Activated T-cell treated with anti-CD3 and anti-CD28 coated beads, Interleukin-2, amount 50 U/mL, for 48 hours (primary cell): ENCODE data around the gene FBXO41.

ENCODE experiments used
- DNase-seq, 2 experiments: peaks; one replicate each; pipeline ENCODE4 v3.0.0-alpha.2; 2020

Gene FBXO41

DNA sequence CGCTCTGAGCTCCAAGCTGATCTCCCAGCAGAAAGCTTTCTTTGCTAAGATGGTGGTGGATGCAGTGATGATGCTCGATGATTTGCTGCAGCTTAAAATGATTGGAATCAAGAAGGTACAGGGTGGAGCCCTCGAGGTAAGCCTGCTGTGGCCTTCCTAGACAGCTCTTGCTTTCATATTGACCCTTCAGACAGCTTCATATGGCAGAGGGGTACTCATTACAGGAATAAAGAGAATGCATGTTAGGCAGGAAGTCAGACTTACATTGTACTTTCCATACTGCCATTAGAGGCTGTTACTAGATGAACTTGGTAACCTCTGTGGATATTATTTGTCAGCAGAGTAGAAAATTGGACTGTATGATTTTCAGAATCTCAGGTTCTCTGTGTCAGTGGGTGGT is 39.7 kb downstream of the FBXO41 start:
- no peak for DNase-seq

DNA sequence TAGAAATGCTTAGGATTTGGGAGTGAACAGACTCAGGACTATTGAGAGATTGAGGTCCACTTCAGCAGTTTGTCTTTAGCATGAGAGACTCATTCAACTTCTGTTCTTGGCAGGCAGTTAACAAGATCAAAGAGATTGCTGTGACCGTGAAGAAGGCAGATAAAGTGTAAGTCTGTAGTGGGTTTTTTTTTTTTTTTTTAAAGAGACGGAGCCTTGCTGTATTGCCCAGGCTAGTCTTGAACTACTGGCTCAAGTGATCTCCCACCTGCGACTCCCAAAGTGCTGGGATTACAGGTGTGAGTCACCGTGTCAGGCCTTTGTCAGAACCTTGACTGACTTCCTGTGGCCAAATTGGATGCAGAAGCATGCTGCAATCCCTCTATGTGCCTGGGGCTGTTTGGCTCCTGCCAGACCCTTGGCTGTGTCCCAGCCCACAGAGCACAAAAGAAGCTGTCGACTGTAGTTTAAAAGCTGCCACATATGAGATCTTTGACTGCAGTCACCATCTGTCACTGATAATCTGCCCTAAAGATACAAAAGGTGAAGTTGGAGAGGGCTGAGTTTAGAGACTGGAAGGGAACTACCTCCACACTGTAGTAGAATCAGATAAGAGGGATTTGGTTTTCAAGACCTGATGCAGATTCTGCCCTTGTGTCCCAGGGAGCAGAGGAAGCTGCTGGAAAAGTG is 40.3 kb downstream of the FBXO41 start:
- DNase-seq: no peak

DNA sequence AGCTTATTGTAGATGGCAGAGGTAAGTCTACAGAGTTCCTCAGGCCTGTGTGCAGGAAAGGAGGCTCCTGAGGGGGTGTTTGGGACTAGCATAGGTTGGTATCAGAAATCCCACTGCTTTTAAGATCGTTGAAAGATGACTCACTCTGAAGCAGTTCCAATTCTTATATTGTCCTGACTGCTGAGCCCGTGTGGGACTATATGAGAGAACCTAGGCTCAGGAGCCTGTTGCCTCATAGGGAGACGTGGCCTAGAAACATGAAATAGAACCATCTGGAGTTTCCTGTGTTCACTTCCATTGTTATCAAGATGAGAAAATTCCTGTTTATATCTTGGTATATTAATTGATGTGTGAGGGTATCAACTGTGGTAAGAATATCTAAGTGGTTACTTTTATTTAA is 44.5 kb downstream of the FBXO41 start:
- DNase-seq: no peak

DNA sequence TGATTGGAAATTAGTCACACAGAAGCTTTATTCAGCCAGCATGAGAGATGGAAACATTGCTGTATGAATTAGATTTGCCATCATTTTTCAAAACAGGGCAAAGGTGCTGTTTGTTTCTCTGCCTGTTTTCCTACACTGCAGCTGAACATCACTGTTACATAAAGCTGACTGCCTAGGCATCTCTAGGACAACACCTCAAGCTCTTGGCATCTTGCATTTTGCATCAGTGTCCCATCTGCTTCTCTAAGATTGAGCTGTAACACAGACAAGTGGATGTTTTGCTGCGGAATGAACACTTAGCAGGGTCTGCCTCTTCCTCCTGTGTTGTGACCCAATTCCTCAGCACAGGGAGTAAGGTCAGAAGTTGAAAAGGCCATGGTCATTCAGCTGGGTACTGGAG is 45.3 kb downstream of the FBXO41 start:
- DNase-seq: no peak

- DNase-seq: no peak
These were observed 46.1 kb downstream of the FBXO41 start for GRCh38 chr2:73238149-73238548.

DNA sequence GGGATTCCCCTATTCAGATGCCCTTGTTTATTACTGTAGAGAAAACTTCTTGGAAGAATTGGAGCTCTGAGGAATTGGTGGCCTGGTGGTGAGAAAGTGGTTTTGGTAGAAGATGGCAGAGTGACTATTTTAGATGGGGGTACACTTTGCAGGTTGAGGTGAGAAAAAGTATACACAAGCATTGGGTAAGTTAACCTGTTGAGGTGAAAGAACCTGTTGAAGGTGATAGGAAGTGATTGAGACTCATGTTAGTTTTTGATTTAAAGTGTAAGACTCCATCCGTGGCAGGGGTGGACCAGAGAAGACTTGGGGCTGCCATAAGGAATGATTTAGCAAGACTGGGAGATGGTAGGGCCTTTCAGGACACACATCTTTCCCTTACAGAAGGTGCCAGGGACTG is 47.1 kb downstream of the FBXO41 start:
- DNase-seq: no peak

- DNase-seq: no peak
These were observed 48.8 kb downstream of the FBXO41 start for GRCh38 chr2:73235315-73236028.

GRCh38 chr2:73233932-73234832 is 50.1 kb downstream of the FBXO41 start, which contains the start of gene CCT7:
CCT7 (plus strand) TSS chr2:73234308; CDS start chr2:73234379, 71 bp downstream.
- DNase-seq: peak; percentile 88 to 89

GRCh38 chr2:73233154-73233931 is 50.9 kb downstream of the FBXO41 start, which contains the start of gene PRADC1:
PRADC1 (minus strand) TSS chr2:73233239; CDS start chr2:73233160, 79 bp downstream.
- peak; percentile 92 to 94 for DNase-seq

GRCh38 chr2:73232403-73233153 is 51.7 kb downstream of the FBXO41 start:
- DNase-seq: peak; percentile 61 to 63

GRCh38 chr2:73228631-73229030 is 55.6 kb downstream of the FBXO41 start:
- DNase-seq: no peak

DNA sequence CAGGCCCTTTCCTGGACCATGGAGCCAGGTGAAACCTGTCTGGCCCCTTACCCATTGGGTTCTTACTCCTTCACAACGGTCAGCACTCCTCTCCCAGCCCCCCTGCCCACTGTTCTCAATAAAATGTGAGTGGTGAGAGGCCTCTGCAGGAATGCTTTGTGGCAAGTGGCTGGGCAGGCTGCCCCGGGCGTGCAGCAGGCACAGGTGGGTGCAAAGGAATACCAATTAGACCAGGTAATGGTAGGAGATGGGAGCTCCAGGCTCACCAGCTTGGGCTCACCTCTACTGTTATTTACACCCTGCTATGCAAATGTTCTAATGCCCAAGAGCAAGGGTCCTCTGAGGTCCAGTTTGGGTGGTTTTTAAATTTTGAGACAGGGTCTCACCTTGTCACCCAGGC is 57.2 kb downstream of the FBXO41 start:
- DNase-seq: no peak

GRCh38 chr2:73225513-73226360 is 58.5 kb downstream of the FBXO41 start:
- DNase-seq: no peak

DNA sequence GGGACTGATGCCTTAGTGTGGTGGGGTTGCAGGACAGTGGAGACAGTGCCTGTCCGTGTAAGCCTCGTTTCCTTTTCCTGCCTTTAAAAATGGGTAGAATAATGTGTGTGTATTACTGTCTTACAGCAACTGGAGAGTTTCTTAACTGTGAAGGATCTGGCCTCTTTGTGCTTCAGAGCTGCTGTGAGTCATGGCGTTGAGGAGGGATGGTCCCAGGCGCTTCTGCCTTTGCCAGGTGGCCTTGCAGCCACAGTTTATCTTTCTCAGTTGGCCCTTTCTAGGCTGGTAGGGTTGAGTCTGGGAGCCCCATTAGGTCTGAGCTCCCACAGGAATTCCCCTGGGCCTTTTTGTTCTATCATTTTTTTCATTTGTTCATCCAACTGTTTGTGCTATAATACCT is 60.5 kb downstream of the FBXO41 start:
- DNase-seq: no peak

GRCh38 chr2:73218298-73218697 is 66.0 kb downstream of the FBXO41 start:
- no peak for DNase-seq

DNA sequence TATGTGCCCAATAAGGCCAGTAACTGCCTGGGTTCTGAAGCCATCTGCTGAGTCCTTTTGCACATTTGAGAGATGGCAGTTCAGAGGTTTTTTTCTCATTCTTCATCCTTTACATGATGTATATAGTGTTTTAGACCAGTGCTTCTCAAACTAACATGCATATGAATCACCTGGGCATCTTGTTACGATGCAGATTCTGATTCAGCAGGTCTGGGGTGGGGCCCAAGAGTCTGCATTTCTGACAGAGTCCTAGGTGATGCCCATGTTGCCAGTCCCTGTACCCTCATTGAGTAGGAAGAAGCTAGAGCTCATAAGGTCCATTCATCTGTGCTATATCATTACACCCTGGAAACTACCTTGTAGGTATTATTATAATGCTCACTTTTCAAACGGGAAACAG is 66.5 kb downstream of the FBXO41 start:
- no peak for DNase-seq

- DNase-seq: no peak
These were observed 67.1 kb downstream of the FBXO41 start for GRCh38 chr2:73217160-73217559.

DNA sequence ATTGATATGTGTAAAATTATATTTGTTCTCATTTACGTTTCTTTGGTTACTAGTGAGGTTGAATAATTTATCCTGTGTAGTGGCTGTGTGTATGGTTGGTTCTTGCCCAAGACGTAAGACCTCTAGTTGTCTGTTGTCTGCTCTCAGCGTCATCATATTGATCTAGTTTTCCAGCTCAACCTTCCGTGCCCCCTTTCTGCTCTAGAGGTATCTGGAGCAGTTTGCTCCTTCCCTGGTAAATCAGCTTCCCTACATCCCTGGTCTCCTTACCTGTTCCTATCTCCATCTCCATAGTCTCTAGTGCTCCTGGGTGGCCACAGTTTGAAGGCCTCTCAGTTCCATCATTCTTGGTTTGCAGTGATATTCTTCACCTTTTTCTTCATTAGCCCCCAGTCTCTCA is 69.0 kb downstream of the FBXO41 start:
- no peak for DNase-seq

DNA sequence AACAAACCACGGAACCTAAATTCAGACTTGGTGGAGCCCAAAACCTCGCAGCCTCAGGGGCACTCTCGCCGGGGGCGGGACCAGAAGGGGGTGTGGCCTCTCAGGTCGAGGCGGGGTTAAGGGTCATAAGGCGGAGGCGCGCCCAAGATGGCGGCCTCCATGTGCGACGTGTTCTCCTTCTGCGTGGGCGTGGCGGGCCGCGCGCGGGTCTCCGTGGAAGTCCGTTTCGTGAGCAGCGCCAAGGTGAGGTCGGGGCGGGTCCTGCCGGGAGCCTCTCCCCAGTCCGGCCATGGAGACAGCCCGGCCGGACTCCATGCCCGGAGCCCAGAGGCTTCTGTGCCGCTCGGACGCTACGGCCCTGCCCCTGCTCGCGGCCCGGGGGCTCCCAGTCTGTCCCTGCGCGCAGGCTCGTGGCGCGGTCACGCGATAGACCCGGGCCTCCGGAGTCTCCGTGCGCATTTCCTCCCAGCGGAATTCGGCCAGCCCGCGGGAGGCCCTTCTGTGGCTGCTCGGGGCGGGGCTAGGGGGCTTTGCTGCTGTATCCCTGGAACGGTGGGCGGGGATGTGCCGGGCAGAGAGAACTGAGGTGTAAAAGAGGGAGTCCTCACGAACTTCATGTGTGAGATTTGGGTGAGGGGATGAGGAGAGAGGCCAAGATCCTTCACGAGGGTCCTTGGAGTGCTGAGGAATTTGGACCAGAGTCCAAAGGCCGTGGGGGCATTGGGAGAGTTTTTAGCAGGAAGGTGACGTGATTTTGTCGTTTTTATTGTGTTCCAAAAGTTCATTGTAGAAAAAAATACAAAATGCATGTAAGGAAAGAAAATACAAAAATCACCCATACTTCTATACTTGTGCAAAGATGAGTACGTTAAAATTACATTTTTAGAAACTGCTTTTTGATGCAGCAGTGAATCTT is 69.9 kb downstream of the FBXO41 start, which contains the start of gene SMYD5:
Gene SMYD5, plus strand, starts transcription at position 126 of the 916 bp plus-strand sequence. Its CDS starts 22 bp downstream, at position 148.
- peak; percentile 97 to 98 for DNase-seq
